Inferior parietal cortex (tissue), 1 donor: ENCODE results near the gene FBLIM1.

ENCODE experiments used
- DNase-seq: peaks from one replicate; pipeline ENCODE4 v3.0.0-alpha.2; 2016; ENCODE audit errors: extremely low spot score

Gene FBLIM1, protein sequence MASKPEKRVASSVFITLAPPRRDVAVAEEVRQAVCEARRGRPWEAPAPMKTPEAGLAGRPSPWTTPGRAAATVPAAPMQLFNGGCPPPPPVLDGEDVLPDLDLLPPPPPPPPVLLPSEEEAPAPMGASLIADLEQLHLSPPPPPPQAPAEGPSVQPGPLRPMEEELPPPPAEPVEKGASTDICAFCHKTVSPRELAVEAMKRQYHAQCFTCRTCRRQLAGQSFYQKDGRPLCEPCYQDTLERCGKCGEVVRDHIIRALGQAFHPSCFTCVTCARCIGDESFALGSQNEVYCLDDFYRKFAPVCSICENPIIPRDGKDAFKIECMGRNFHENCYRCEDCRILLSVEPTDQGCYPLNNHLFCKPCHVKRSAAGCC

DNA sequence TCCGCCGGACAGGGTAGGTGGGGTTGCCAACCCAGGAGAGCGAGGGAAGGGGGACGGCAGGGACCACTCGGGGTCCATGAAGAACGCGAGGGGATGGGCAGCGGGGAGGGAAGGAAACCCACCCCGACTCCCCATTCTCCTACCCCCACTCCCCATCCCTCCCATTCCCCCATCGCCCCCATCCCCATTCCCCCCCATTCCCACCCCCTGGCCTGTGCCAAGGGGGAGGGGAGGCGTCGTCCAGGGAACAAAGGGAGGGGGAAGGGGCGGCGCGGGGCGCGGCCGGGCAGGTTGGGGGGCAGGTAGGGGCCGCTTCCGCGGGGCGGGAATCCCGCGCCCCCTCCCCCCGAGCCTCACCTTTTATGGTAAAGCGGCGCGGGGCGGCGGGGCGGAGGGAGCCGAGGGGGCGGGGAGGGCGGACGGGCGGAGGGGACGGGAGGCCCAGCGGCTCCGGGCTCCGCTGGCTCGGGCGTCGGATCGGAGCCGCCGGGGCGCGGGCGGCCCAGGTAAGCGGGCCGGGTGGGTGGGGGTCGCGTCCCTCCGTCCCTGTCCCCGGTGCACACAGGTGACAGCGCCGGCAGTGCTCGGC is at the start of gene FBLIM1:
Gene FBLIM1 (plus strand): TSS at position 453 of the 589 bp plus-strand sequence. CDS start 6,189 bp downstream, outside the sequence.
- DNase-seq, result no peak

DNA sequence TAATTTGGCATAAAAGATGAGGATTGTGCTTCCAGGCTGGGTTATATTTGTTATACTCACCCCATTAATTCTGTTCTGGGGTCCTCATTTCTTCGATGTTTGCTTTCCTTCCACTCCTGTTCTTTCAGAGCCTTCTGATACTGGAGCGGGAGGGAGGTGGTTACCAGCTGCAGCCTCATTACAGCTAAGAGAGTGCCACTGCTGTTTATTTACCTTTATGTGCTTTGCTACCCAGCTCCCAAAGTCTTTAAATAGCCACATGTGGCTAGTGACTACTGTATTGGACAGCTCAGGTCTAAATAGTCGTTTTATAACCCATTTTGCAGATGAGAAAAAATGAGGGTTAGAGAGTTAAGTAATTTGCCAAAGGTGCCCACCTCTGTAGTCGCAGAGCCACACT is 49.4 kb upstream of the FBLIM1 start:
- DNase-seq, result no peak

DNA sequence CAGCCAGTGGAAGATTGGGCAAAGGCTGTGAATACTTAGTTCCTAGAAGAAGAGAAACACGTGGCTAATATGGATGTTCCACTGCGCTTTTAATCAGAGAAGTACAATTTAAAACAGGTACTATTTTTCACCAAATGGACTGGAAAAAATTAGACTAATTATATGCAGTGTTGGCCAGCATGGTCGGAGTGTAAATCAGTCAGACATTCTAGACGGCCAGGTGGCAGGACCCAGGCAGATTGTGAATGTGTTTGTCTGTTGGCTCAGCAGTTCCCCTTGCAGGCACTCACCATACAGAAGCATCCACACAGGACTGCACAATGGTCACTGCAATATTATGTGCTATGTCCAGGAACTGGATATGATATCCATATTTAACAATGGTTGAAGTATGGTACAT is 46.4 kb upstream of the FBLIM1 start:
- no peak for DNase-seq

DNA sequence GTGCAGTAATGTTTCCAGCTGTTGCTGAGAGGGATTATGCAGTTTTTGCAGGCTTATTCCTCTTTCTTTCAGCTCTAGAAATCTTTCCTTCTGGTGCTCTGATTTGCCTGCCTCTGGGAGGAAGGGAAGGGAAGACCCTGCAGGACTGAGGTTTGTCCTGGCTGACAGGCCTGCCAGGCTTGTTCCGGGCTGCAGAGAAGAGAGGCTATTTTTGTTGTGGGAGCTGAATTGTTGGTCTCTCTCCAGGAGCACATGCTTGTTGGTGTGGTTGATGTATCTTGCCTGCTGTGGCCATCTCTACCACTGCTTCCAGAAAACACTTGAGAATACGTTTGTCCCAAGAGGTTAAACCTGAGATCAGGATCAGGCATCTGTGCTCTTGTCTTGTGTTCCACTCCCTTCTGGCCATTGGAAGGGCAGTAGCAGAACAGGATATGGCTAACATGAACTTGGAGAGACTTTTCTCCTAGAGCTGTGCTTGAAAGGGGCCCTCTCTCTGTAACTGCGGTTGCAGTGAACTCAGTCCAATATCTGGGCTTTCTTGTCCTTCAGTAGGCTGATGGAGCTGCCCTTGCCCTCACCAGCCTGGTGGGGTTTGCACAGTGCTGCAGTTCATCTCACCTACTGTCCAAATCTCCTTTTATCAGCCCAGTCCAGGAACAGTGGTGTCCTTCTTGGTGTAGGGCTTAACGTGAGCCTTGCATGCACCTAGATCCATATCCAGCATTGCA is 44.0 kb upstream of the FBLIM1 start:
- DNase-seq, result peak; percentile 70

DNA sequence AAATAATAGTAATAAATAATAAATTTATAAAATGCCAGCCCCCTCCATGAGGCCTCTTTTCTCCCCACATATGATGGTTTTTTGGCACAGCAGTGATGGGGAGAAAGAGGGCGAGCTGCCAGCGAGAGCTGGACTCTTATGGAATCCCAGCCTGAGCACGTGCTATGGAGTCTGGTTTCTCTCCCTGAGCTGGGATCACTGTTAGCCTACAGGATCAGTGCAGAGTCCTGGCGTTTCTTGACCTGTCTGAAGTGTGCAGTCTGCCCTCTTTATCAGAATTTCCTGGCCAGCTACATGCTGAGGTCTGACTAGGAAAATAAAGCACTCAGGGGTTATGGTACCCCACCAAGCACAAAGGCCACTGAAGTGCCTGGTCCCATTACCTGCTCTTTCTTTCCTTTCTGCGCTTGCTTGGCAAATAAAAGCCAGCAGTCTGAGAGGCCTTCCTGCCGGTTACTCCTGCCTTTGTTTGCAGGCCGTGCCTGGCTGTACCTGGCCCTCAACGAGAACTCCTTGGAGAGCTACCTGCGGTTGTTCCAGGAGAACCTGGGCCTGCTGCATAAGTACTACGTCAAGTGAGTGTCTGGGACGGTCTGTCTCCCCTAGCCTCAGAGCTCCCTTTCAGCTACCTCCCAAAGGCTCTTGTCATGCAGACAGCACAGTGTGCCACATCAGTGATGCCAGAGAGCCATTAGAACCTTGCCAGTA is 41.0 kb upstream of the FBLIM1 start:
- no peak for DNase-seq

DNA sequence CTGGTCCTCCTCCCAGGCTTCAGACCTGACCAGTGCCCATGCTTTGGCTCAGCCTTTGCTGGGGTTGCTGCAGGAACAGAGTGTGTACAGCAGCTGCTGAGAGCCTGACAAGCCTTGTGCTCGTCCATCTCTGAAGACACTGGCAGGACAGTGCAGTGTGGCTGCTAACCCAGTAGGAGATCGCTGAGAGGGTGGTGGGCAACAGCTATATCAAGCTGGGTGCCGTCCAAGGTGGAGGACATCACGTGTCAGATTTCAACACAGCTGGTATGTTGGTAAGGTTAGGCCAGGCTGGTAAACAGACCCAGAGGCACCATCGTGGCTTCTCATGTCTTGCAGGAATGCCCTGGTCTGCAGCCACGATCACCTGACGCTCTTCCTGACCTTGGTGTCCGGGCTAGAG is 40.4 kb upstream of the FBLIM1 start:
- DNase-seq, result no peak

DNA sequence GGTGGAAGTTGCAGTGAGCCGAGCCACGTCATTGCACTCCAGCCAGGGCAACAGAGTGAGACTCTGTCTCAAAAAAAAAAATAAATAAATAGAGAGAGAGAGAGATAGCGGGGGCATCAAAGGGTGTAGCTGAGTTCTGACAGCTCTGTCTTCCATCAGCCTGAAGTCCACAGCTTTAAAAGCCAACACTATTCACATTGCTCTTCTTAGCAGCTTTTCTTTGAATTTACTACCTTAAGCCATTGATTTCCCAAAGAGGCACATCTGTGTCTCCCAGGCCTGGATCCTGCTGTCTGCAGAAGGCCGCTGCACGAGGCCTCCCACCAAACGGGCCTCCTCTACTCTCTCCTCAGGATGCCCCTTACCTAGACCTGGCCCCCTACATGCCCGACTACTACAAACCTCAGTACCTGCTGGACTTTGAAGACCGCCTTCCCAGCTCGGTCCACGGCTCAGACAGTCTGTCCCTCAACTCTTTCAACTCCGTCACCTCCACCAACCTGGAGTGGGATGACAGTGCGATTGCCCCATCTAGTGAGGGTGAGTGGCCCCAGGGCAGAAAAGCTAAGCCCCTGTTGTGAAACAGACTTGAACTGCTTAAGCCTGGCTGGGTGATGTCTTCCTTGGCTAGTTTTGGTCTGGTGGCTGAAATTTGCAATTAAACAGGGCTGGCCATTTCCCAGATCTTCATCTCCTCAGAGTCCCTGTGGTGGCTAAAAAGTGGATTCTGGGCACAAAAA is 39.0 kb upstream of the FBLIM1 start:
- no peak for DNase-seq

DNA sequence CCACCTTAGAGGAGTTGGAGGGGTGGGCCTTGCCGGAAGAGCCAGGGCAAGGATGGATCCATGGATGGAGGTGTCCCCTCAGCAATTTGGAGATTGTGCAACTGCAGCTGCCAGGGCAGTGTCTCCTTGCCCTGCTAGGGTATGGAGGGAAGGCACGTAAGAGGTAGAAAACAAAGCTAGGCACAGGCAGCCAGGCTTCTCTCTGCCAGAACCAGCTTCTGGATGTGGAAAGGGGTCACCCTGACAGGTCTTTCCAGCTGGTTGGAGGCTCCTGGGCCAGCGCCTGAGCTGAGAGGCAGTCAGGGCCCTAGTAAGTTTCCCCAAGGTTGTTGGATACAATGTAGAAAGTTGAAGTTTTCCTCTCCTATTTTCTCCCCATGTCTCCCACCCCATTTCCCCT is 37.7 kb upstream of the FBLIM1 start:
- DNase-seq, result no peak

DNA sequence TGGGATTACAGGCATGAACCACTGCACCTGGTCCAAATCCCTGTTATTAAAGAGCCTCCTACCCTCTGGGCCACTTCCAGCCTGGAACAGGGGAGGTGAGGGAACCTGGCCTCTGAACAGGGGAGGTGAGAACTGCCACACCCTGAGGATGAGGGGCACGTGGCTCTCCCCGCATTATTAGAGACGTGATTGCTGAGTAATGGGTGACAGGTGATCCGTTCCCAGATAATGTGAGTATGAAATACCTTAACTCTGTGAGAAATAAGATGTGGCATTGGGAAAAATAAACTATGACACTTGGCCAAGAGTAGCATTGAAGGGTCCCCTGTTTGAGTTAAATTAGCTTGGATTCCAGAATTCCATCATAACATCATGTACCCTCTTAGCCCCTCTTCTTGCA is 36.2 kb upstream of the FBLIM1 start:
- DNase-seq, result no peak

DNA sequence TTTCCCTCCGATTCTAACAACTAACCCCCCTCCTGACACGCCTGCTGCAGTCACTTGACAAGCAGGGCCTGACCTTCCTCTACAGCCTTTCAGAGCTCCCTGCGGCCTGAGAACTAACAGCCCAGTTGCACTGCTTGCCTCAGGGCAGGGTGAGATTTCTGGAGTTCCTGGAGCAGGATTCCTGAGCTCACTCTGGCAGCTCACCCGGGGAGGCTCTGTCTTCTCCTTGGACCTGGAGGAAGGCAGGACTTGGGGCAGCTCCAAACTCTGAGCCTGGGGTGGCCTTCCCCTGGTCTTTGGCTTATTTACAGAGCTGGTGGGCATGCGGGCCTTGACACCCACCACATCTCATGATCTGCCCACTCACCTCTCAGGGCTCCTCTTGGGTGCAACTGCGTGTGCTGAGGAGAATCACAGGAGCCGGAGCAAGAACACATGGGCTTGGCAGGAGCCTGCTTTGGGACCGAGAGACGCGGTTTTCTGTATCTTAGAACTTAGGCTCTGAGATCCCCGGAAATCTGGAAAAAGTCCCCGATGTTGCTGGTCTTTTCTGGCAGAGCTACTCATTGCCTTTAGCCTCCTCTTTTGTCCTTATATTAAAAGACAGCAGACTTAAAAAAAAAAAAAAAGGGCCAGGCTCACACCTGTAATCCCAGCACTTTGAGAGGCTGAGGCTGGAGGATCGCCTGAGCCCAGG is 35.6 kb upstream of the FBLIM1 start:
- DNase-seq, result no peak

DNA sequence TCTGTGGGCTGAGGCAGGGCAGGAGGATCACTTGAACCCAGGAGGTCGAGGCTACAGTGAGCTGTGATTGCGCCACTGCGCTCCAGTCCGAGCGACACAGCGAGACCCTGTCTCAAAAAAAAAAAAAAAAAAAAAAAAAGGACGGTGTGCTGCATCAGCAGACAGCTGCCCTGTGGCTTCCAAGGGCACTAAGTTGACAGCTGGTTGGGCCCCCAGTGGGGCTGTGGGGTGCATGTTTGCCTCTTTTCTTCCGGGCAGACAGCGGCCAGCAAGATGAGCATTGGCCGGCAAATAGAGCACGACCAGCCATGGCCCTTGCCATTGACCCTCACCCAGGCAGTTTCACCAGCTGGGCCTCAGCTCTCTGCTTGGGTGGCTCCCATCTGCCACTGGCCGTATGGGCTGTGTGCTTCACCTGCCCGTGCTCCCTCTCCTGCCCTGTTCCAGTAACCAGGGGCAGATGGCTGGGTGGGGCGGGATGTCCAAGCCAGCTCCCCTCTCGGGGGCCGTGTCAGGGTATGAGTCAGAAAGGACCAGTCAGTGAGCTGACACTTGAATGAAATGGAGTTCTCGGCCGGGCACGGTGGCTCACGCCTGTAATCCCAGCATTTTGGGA is 34.9 kb upstream of the FBLIM1 start:
- no peak for DNase-seq

DNA sequence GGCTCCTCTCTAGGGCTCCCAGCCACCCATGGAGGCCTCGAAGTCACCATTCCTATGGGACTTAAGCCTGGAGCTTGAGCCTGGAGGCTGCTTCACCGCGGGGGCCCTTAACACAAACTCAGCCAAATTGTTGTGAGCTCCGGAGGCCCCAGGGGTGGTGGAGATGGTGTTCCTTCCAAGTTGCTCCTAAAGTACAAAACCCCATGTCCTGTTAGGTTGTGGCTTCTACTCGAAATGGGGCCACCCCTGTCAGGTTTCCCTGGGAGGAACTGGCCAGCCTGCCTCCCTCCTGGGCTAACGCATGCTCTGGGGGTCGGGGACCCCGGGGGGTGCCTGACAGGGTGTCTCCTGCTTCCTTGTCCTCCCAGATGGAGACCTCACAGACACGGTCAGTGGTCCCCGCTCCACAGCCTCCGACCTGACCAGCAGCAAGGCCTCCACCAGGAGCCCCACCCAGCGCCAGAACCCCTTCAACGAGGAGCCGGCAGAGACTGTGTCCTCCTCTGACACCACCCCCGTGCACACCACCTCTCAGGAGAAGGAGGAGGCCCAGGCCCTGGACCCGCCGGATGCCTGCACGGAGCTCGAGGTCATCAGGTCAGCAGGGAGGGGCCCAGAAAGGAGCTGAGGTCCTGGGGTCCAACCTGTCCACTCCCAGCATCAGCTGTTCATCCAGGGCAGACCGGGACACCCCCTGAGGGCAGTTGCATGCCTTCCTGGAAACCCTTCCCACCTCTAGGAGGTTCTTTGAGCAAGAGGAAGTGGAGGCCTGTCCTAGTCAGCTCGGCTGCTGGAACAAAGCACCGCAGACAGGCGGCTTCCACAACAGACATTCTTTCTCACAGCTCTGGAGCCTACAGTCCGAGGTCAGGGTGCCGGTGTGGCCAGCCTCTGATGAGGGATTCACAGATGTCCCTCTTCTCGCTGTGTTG is 33.4 kb upstream of the FBLIM1 start:
- DNase-seq, result no peak

DNA sequence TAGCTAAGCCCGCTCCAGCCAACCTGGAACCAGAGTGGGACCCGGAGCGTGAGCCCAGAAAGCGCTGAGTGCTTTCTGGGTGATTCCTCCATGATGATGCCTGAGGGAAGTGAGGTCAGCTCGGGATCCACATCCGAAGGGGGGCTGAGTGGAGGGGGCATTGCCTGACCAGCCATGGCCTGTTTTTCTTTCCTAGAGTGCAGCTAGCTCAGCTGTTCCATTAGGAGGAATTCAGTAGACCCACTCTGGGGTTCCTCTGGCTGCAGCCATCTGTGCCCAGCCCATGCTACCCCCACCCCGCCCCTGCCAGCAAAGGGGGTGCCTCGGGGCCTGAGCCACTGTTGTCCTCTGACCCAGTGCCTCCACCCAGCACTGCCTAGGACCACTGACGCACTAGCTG is 32.1 kb upstream of the FBLIM1 start:
- no peak for DNase-seq

DNA sequence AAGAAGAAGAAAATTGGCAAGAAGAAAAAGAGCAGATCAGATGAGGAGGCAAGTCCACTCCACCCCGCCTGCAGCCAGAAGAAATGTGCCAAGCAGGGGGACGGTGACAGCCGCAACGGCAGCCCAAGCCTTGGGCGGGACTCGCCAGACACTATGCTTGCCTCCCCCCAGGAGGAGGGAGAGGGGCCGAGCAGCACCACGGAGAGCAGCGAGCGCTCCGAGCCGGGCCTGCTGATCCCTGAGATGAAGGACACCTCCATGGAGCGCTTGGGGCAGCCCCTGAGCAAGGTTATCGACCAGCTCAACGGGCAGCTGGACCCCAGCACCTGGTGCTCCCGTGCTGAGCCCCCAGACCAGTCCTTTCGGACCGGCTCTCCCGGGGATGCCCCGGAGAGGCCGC is 31.6 kb upstream of the FBLIM1 start:
- no peak for DNase-seq

DNA sequence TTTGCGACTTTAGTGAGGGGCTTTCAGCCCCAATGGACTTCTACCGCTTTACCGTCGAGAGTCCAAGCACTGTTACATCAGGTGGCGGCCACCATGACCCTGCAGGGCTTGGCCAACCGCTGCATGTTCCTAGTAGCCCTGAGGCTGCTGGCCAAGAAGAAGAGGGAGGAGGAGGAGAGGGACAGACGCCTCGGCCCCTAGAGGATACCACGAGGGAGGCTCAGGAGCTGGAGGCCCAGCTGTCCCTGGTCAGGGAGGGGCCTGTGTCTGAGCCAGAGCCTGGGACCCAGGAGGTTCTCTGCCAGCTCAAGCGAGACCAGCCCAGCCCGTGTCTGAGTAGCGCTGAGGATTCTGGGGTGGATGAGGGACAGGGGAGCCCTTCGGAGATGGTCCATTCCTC is 31.2 kb upstream of the FBLIM1 start:
- no peak for DNase-seq

DNA sequence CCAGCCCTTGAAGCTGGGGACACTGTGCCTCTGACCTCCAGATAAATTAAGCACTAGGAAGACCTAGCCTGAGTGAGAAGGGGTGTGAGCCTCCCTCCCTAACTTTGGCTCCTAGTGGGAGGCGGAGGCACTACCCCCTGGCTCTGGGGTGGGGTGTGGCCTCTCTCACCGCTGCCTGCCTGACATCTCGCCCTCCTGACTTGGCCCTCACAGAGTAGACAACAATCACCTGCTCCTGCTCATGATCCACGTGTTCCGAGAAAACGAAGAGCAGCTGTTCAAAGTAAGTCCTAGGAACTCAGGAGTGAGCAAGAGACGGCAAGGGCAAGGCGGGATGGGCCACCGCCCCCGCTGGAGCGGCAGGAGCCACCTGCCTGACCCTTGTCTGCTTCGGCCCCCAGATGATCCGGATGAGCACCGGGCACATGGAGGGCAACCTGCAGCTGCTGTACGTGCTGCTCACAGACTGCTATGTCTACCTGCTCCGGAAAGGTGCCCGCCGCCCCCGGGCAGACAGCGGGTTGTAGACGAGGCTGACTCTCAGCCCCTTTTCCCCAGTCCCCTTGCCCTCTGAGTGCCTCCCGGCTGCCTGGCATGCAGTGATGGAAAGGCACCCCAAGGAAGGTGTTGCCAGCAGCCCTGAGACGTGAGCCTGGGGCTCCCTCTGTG is 30.6 kb upstream of the FBLIM1 start:
- no peak for DNase-seq

DNA sequence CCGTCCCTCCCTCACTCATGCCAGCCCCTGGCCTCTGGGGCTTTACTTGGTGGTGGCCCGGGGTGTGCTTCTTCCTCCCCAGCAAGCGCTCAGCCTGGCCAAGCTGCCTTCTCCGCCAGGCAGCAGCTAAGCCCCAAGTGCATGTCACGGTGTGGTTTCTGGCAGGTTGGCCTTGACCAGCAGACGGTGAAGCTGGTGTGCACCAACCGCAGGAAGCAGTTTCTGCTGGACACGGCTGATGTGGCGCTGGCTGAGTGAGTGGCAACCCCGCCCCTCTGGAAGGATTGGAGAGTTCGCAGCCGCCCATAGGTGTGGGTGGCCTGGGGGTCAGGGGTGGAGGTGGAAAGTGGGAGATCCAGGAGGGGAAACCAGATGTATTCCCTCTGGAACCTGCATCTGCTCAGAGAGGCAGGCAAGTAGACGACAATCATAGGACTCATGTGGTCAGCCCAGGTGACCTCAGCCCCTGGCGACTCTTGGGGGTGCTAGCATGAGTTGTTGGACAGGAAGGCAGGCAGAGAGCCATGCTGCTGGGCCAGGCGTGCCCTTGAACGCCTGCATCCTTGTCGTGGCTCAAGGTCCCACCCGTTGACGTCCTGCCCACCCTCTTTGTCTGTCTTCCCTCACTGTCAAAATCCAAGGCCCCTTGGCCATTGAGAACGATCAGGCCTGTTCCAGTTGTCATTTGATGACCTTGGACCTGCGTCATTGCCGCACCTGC is 29.5 kb upstream of the FBLIM1 start:
- no peak for DNase-seq

DNA sequence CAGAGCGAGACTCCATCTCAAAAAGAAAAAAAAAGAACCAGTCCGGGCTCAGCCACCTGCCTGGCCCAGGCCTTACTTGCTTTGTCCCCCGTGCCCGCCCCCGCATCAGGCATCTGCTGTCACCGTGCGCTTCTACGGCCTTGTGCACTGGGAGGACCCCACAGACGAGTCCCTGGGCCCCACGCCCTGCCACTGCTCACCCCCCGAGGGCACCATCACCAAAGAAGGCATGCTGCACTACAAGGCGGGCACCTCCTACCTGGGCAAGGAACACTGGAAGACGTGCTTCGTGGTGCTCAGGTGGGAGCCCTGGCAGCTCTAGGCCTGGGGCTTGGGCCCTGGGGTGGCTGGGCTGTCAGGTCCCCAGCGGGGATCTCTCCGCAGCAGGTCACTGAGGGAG is 28.2 kb upstream of the FBLIM1 start:
- no peak for DNase-seq
